GM18519 (cell line): ENCODE results near the gene GPI.
"Not testable (repeated sequence)": the region's sequence is repeated elsewhere in the genome, so short reads cannot be mapped to it uniquely, and the experiment has no call there.

Source experiments
- ATAC-seq: cut with Tn5 transposase; IDR thresholded peaks from one replicate; pipeline ENCODE4 v1.9.1; 2021; ENCODE audit warnings: mild to moderate bottlenecking, moderate library complexity; ENCODE audit not compliant: unreplicated experiment, low FRiP score

GPI gene

GRCh38 chr19:34400844-34401243 lies 35.8 kb downstream of the GPI start:
- not testable (repeated sequence) for ATAC-seq

GRCh38 chr19:34402074-34402600 lies 37.1 kb downstream of the GPI start:
- no peak for ATAC-seq

GRCh38 chr19:34403784-34404108 lies 38.8 kb downstream of the GPI start:
- no peak for ATAC-seq

GRCh38 chr19:34404109-34404909 lies 39.3 kb downstream of the GPI start, which contains the start of gene PDCD2L:
Gene PDCD2L, plus strand, starts transcription at chr19:34404399. Its CDS starts 32 bp downstream, at chr19:34404431.
- ATAC-seq = peak; percentile 78

DNA sequence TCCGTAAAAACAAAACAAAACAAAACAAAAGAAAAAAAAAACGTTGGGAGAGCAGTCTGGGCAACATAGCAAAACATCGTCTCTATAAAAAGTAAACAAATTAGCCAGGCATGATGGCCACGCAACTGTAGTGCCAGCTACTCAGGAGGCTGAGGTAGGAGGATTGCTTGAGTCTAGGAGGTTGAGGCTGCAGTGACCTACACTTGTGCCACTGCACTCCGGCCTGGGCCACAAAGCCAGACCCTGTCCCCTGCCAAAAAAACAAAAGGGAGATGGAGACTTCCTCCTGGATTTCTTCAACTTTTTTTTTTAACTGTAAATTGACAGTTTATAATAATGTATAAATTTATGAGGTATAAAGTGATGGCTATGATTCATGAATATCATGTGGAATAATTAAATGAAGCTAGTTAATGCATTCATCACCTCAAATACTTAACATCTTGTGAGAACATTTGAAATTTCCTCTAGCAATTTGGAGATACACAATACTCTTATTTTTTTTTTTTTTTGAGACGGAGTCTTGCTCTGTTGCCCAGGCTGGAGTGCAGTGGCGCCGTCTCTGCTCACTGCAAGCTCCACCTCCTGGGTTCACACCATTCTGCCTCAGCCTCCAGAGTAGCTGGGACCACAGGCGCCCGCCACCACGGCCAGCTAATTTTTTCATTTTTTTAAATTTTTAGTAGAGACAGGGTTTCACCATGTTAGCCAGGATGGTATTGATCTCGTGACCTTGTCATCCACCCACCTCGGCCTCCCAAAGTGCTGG lies 41.1 kb downstream of the GPI start:
- ATAC-seq = no peak

GRCh38 chr19:34408411-34408810 lies 43.4 kb downstream of the GPI start:
- ATAC-seq = no peak

DNA sequence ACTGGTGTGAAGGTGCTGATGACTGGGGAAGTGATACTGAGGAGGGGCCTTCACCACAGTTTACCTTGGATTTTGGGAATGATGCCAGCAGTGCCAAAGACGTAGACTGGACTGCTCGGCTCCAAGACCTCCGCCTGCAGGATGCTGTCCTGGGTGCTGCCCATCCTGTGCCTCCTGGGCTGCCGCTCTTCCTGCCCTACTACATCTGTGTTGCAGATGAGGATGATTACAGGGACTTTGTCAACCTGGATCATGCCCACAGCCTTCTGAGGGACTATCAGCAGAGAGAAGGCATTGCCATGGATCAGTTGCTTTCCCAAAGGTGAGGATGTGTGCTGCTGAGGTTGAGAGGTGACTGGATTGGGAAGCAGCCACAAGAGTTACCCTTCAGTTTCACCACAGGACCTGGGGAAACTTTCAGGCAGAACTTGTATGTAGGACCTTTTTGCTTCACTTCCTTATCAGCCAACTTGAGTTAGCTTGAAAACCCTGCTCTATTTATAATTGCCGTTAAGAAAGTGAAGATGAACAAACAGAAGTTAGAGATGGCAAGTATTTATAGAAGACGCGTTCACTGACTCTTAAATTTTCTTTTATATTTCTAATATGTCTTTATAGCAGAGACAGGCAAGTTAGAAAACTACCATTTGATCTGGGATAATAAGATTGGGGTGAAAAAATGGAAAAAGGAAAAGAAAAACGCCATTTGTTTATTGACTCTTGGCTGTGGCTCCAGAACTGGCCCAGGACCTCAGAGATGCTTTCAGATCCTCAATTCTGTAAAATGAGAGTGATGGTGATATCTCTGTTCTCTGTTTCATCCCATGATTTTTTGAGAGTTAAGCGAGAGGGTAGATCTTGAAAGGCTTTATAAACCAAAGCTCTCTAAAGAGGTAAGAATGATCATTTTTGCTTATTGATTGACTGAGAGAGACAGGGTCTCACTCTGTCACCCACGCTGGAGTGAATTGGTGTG lies 44.5 kb downstream of the GPI start:
- no peak for ATAC-seq

- no peak for ATAC-seq
Observed at GRCh38 chr19:34411216-34411615, 46.2 kb downstream of the GPI start.

GRCh38 chr19:34416021-34416545 lies 51.1 kb downstream of the GPI start:
- no peak for ATAC-seq

DNA sequence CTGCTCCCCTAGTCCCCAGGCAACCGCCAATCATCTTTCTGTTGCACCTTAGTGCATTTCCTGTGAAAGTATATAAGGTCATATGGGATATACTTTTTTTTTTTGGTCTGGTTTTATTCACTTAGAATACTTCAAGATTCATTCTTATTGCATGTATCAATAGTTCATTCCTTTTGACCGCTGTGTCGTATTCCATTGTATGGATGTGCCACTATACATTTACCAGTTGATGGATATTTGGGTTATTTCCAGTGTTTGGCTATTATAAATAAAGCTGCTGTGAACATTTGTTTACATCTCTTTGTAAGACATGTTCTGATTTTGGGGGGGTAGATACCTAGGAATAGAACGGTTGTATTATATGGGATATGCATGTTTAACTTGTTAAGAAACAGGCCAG lies 53.3 kb downstream of the GPI start:
- ATAC-seq = no peak

DNA sequence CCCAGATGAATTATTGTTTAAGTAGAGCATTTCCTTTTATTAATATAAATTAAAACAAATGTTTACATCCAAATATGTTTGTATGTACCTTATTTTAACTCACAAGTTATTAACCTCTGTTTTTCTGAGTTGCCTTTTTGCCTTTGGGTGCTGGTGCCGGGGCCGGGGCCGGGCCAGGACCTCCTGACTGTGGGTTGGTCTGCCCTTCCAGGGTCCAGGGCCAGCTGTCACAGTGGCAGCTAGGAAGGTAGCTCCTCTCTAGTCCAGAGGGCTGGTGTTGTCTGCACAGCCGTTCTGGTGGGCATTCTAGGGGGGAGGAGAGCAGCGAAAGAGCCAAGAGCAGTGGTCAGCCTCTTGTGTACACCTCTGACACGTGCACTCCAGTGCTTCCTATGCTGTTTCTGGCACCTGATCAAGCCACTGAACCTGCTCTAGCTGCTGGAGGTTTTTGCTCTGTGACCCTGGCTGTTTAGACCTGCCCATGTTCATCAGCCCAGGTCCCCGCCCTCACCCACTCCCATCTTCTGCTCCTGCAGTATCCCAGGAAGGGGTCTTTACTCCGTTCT lies 61.2 kb downstream of the GPI start:
- ATAC-seq = no peak

GRCh38 chr19:34428549-34429285 lies 63.7 kb downstream of the GPI start:
- ATAC-seq = no peak

- ATAC-seq = no peak
Observed at GRCh38 chr19:34429553-34429952, 64.6 kb downstream of the GPI start.

DNA sequence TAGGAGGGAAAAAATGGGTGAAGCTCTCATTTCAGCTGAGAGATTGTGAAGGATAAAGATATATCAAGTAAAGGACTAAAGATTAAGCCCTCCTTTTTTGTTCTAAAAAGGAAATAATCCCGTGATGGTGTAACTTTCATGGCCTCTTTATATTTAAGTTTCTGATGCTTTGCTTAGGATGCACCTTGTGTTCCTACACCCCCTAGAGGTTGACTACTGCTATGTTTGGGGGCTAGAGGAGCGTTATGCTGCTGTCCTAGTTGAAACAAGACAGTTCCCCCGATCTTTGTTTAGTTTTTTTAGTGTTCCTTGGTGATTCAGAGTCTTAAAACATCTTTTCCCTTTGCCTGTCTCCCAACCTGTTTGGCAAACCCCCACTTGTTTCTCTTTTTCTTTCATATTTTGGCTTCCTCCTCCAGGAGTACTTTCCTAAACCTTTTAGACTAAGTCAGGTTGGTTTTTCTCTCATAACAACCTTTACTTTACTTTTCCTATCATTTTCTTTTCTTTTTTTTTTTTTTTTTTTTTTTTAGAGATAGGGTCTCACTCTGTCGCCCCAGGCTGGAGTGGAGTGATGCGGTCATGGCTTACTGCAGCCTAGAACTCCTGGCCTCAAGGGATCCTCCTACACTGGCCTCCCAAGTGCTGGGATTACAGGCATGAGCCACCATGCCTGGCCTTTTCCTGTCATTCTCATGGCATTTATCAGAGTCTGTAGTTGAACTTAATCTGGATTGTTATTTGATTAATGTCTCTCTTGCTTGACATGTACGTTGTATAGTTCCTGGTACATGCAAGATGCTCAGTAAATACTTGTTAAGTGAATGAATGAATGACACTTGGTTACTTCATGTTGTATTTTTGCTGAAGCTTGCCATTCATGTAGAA lies 66.0 kb downstream of the GPI start:
- no peak for ATAC-seq

DNA sequence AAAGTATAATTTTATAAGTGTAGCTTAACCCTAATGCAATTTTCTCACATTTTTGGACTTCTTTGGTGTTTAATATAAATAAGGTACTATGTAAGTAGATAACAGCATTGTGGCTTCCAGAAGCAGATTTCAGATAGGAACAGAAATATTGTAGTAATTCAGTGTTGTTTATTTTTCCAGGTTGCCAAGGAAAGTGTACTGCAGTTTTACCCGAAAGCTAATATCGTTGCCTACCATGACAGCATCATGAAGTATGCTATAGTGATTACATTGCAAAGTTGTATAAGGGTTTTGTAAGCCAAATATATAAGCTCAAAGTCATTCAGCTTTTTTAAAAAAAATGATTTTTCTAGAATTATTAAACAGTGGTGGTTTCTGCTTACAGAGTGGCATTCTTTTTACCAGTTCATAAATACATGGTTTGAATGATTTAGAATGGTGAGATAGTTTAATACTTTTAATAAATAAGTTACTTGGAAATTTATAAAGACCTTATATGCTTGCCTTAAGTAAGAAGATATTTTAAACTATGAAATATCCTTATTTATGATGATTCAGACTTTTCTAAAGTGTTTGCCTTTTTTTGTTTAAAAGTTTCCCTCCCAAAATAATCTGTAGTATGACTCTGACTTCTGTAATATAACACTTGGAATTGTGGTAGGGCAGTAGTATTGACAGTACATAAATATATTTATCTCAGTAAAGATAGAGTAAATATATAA lies 66.8 kb downstream of the GPI start:
- ATAC-seq = no peak

- no peak for ATAC-seq
Observed at GRCh38 chr19:34432797-34433196, 67.8 kb downstream of the GPI start.

- ATAC-seq = no peak
Observed at GRCh38 chr19:34436716-34437115, 71.7 kb downstream of the GPI start.

DNA sequence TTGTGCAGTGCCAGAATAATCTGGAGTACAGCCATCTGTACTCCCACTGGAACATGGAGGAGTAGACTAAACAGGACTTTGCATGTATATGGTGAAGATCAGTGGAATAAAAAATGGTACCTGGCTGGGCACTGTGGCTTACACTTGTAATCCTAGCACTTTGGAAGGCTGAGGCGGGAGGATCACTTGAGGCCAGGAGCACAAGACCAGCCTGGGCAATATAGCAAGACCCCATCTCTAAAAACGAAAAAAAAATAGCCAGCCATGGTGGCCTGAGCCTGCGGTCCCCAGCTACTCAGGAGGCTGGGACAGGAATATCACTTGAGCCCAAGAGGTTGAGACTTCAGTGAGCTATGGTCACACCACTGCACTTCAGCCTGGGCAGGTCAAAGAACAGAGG lies 83.2 kb downstream of the GPI start:
- no peak for ATAC-seq
